Kasumi-1 (cell line): Measurements from ENCODE around the gene LDB2.
"Not testable (repeated sequence)": the region's sequence is repeated elsewhere in the genome, so short reads cannot be mapped to it uniquely, and the experiment has no call there.

Experiments
- DNase-seq, 2 experiments: peaks; one replicate each; lab custom pipeline; 2025; lab: John Stamatoyannopoulos, UW

LDB2 gene

DNA sequence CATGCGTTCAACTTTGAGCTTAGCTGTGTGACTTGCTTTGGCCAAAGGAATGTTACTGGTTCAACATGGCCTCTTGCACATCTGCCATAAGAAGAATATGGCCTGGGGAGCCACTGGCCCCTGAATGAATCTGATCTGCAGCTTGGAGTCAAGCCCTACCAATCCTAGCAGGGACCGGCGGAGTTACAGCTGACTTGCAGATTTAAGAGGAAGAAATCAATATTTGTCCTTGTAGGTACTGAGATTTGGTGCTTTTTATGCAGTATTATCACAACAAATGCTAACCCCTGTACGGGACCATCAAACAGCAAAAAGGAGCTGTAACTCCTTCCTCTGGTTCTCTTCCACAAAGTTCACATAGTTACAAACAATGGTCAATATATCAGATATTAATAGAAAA lies 252.0 kb downstream of the LDB2 start:
- DNase-seq: no peak

DNA sequence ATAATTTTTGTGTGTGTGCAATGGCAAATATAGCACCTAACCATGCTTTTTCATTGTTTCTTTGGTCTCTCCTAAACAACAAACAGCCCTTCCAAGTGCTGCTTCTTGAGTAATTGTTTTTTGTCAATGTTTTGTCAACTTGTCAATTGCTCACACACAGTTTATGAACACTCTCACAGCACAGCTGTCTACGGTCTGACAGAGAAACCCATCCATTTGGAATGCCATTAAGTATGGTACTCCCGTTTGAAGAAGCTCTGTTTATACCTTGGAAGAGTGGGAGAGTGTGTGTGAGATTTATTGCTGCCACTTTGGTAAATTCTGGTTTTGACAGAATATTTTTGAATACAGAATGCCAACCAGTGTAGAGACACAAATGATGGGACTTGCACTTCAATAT lies 254.6 kb downstream of the LDB2 start:
- DNase-seq: no peak

DNA sequence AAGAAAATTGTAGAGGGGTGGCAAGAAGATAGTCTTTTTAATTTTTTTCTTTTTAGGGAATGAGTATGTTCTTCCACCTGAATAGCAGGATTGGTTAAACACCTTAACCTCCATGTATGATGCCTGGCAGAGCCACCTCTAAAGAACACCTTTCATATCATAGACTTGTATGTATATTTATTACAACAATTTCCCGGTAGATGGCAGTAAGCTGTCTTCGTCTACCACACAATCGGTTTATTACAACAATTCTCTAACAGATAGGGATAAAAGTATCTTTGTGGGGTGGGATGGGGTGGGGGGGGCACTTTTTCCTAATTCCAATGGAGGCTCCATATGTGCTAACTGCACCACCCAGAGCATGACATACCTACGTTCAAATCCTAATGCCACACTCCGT lies 255.5 kb downstream of the LDB2 start:
- DNase-seq: peak; percentile 2 to 26

GRCh38 chr4:16641971-16642370 lies 256.5 kb downstream of the LDB2 start:
- DNase-seq: no peak

DNA sequence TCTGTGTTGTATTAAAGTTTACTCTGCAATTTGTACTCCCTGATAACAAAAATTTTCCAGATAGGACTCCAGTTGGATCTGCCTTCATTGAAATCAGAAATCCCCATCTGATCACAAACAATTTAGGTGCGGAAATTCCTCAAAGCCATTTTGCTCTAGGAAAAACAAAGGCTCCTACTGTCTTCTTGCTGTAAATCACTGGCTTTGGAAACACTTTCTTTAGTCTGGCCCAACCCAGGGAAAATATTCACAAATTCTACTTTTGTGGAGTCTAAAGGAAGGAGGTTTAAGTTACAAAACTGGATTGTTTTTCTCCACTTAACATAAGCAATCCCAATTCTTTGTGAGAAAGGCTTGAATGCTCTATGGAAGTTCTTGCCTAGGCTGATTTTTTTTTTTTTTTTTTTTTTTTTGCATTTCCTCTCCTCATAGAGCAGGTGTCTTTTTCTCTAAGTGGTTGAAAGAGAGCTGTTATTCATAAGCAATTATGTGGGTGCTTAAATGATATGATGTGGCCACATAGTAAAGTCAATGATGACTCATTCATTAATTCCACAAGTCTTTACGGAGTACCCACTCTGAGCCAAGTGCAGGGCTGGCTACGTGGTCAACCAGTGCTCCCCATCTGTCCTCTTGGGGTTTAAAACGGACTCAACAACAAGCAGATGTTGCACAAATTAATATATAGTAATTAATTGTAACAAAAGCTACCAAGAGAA lies 261.4 kb downstream of the LDB2 start:
- no peak for DNase-seq

DNA sequence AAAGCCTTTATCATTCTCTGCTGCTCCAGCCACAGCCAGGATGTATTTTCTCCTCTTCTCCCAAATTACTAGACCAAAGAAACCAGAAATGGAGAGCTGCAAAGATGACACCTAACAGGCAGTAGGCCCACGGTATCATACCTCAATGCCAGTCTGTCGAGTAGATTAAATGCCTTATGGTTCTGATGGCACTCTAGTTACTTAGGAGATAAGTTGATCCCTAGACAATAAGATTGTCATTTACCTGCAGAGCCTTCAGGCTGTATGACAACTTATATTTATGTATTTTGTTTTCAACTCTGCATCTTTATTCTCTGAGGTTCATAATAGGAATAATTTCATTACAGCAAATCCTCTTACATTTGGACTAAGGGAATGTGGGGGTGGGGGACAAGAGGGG lies 262.1 kb downstream of the LDB2 start:
- DNase-seq: no peak

DNA sequence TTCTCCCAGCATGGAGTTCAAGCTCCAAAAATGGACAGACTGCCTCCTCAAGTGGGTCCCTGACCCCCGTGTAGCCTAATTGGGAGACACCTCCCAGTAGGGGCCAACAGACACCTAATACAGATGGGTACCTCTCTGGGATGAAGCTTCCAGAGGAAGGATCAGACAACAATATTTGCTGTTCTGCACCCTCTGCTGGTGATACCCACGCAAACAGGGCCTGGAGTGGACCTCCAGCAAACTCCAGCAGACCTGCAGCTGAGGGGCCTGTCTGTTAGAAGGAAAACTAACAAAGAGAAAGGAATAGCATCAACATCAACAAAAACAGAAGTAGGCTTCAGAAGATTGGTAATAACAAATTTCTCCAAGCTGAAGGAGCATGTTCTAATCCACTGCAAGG lies 269.2 kb downstream of the LDB2 start:
- DNase-seq: not testable (repeated sequence)

DNA sequence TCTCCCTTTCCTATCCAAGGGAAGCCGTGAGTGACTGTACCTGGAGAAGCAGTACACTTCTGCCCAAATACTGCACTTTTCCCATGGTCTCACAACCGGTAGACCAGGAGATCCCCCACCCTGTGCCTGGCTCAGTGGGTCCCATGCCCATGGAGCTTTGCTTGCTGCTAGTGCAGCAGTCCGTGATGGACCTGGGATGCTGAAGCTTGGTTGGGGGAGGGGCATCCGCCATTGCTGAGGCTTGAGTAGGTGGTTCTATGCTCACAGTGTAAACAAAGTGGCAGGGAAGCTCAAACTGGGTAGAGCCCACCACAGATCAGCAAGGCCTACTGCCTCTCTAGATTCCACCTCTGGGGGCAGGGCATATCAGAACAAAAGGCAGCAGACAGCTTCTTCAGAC lies 269.6 kb downstream of the LDB2 start:
- DNase-seq: not testable (repeated sequence)

- DNase-seq: no peak
Measured at GRCh38 chr4:16627999-16628398, 270.4 kb downstream of the LDB2 start.

DNA sequence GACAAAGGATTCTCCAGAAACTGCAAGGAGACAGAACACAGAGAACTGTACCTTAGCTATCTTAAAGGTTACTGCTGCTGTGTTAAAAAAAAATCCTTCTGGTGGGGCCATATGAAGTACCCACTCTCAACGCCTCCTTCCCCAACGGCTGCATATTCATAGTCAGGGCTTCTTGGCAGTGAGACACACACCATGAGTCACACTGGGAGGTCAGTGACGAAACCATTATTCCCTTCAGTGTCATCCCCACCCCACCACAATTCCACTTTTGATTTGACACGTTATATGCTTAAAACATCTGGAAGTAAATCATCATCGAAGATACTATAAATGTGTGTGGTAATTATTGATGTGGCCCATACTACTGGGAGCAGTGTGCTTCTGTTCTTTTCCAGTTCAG lies 271.5 kb downstream of the LDB2 start:
- no peak for DNase-seq

DNA sequence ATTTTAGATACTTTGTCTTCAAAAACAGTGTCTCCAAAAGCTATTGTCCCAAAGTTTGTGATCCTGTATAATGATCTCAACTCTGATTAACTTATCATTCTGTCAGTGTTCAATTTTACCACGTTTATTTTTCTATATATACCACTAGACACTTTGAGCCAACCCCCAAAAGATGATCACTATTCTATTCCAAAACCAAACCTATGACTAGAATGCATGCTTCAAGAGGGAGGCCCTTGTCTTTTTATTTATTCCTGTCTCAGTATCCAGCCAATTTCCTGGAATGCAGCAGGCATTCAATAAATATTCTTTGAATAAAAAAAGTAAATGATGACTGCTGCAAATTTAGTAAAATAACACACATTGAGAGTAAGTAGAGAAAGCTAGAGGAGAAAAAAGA lies 275.6 kb downstream of the LDB2 start:
- no peak for DNase-seq

DNA sequence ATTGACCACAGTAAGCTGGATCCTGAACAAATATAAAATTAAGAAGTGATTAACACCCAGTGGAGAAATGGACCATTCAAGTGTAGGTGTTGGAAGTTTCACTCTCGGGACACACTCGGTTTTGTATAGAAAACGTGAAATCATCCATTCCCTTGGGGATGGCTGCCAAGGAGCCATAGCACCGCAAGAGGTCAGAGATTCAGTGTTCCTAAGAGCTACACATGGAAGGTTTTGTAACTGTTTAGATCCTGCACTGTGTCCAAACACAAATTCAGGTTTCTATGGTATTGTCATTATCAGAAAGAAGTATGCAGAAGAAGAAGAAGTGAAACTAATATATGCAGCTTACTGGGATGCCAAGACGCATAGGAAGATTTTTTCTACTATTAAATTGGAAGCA lies 281.0 kb downstream of the LDB2 start:
- no peak for DNase-seq

- DNase-seq: no peak
Measured at GRCh38 chr4:16617011-16617410, 281.4 kb downstream of the LDB2 start.

DNA sequence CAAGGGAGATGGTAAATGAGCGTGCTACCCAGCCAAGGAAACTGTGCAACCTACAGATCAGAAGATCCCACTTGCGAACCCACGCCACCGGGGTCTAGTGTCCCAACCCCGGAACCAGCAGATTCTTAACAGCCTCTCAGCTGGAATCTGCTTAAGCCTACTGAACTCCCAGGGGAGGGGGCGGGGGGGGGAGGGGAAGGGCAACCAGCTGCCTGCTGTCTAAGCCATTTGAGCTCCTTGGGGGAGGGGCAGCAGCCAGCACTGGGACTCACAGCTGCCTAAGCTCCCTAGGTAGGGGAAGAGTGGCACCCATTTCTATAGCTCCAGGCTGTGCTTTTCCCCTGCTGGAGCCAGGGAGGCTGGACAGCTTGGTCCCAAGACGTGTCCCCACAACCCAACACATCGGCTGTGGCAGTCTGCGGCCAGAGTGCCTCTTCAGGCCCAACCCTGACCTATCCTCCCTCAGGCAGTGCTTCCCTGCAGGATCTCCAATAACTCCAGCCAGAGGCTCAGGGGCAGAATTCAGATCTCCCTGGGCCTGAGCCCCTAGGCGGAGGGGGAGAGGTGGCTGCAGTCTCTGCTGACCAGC lies 289.2 kb downstream of the LDB2 start:
- no peak for DNase-seq

DNA sequence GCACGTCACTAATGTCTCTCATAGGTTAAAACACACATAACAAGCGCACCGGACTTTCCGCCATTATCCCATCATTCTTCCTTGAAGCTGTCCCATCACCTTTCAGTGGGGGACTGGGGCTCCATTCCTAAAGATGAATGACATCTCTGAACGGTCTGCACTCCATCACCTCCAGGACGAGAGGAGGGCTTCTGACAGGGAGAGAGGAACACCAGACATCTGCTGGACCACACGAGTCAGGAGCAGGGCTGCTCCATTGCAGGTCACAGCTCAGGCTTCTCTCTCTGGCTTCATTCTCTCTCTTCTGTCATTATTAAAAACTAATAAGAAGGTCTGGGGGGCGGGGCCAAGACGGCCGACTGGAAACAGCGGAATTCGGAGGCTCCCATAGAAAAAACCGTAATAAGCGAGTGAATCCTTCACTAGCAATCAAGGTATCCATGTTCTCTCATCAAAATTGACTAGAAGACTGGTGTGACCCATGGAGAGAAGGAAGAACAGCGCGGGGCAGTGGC lies 289.8 kb downstream of the LDB2 start:
- DNase-seq: no peak

DNA sequence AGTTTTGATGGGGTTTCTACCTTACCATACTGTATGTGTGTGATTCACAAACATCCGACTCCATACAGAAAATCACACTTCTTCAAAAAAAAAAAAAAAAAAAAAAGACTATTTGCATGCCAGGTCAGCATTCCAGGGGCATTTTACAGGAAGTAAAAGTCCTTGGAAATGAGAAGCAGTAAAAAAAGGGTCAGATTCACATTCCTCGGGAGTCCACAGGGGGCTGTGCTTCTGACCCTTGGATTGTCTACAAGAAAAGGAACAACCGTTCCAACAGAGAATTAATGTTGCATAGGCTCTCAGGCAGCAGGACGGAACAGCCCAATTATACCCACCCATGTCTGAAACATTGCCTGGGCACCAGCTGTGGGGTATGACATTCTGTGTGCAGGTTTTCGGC lies 290.3 kb downstream of the LDB2 start:
- no peak for DNase-seq

DNA sequence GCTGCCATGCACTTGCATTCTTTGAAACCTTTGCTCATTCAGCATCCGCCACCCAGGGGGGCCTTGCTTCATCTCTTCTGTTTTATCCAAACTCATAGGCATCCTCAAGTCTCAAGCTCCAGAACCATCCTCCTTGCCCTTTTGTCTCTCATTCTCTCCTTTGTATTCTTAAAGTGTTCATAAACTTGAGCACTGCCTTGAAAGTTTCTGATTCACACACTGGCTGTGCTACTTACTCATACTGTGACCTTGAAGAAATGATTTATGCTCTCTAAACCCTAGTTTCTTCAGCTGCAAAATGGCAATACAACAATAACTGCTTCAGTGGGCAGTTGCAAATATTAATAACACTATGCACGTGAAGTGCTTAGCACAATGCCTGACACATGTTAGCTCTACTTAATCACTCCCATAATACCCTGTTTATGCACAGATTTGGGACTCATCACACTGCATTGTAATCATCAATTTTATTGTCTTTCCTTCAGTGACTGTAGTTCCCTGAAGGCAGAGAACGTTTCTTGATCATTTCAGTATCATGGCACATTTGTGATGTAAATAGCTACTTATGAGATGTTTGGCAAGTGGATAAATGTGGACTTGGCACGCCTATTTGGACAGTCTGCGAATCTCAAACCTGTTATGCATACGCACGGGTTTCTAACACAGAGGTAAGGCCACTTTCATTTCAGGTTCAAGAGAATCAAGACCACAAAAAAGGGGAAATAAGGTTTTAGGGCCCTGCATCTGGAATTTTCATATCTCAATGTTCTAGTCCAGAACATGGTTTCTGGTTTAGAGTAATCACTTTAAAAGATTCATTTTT lies 291.0 kb downstream of the LDB2 start:
- no peak for DNase-seq

GRCh38 chr4:16606691-16607090 lies 291.8 kb downstream of the LDB2 start:
- DNase-seq: no peak

GRCh38 chr4:16603178-16603577 lies 295.3 kb downstream of the LDB2 start:
- no peak for DNase-seq

DNA sequence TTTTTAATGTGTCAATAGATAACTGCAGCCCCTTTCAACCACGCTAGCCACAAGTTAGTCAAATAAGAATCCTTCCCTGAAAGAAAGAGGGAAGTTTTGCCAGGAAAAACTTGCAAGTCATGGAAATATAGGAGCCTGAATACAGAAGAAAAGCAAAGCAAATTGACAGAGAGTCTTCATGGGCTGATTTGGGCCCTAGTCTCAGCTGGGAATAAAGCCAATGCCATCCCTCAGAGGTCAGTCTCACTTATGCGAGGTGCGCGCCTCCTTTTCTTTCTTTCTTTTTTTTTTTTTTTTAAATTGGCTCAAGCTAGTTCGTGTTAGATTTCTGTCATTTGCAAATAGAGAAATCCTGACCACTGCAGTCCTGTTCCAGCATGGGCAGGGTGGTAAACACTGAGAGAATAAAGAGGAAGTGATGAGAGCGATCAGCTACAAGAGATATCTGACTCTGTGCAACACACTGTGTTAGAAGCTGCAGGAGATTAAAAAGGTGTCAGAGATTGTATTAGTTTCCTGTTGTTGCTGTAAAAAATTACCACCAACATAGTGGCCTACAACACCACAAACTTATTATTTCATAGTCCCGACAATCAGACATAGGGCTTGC lies 299.7 kb downstream of the LDB2 start:
- peak; percentile 11 to 32 for DNase-seq

- DNase-seq: no peak
Measured at GRCh38 chr4:16597845-16598596, 300.4 kb downstream of the LDB2 start.

GRCh38 chr4:16597443-16597842 lies 301.0 kb downstream of the LDB2 start:
- DNase-seq: no peak
